Activated naive CD4-positive, alpha-beta T cell treated with anti-CD3 and anti-CD28 coated beads for 36 hours (primary cell): ENCODE data around the gene ACTL6A. TPM values are rescaled to one million over a fixed set of nuclear protein-coding genes. Genes with fewer than 3 reads are reported as not detected.

Experiments used
- CTCF ChIA-PET: fragments of 350-600 bp; sonication (Branson Sonifier 250); formaldehyde crosslinking; loops from one replicate; lab custom pipeline; 2021; ENCODE audit warnings: antibody characterized with exemption; lab: Charles Lee
- DNase-seq: peaks from one replicate; pipeline ENCODE4 v3.0.0-alpha.2; 2020
- H3K27ac Mint-ChIP-seq: one replicate; pipeline ENCODE4 v1.8.0; 2021; ENCODE audit warnings: mild to moderate bottlenecking, mixed read lengths
- H3K27me3 Mint-ChIP-seq: one replicate; pipeline ENCODE4 v1.8.0; 2021; ENCODE audit warnings: low read depth, mixed read lengths
- H3K36me3 Mint-ChIP-seq: one replicate; pipeline ENCODE4 v1.8.0; 2021; ENCODE audit warnings: low read depth, mixed read lengths
- H3K4me1 Mint-ChIP-seq: one replicate; pipeline ENCODE4 v1.8.0; 2021; ENCODE audit warnings: low read depth, mixed read lengths
- H3K4me3 Mint-ChIP-seq: one replicate; pipeline ENCODE4 v1.8.0; 2021; ENCODE audit warnings: mild to moderate bottlenecking, moderate library complexity, mixed read lengths
- H3K9me3 Mint-ChIP-seq: one replicate; pipeline ENCODE4 v1.8.0; 2021; ENCODE audit warnings: mixed read lengths
- intact Hi-C: fragments of 100-400 bp; cut with micrococcal nuclease; formaldehyde crosslinking; loops from one replicate; pipeline ENCODE4 v1.15.1; 2023
- total RNA-seq, 2 experiments: library from RNA; stranded (reverse); gene quantifications; one replicate each; pipeline ENCODE4 v1.2.3, GENCODE V29; 2021

The ACTL6A gene
- total RNA-seq, 2 experiments from 2014 or later = 89.2 to 90.0 TPM

GRCh38 chr3:179599531-179599930 lies 36.8 kb downstream of the ACTL6A start:
- Mint-ChIP-seq H3K4me1 (peaks cover 7% of the 10 kb centered on the region), H3K27ac (no peak overlapping the region), H3K27me3 (no peaks in the 10 kb centered on the region), H3K4me3 (no peak overlapping the region), H3K36me3 (peaks cover 16% of the 10 kb centered on the region), H3K9me3 (no peaks in the 10 kb centered on the region)
- intact Hi-C loops = no loop called here
- DNase-seq = no peak
- CTCF ChIA-PET = interaction anchor here (0.8 kb wide), 1 partner anchor 9 kb away, joined by 4 read pairs; no protein-coding TSS in a partner anchor

- peak overlapping the region; percentile 100 for H3K4me3 Mint-ChIP-seq
- H3K9me3 Mint-ChIP-seq = no peaks in the 10 kb centered on the region
- no peak for DNase-seq
- H3K36me3 Mint-ChIP-seq = peaks cover 20% of the 10 kb centered on the region
- H3K4me1 Mint-ChIP-seq = peaks cover 38% of the 10 kb centered on the region
- intact Hi-C loops = loop anchor here (10.0 kb wide), 1 partner anchor 1381 kb away; the partner anchor contains the start of gene DNAJC19
- no peaks in the 10 kb centered on the region for H3K27me3 Mint-ChIP-seq
- CTCF ChIA-PET = no interaction called here
- no peak overlapping the region for H3K27ac Mint-ChIP-seq
Measured at GRCh38 chr3:179603321-179603720, 40.6 kb downstream of the ACTL6A start.

GRCh38 chr3:179603831-179604230 lies 41.1 kb downstream of the ACTL6A start:
- no peak for DNase-seq
- H3K9me3 Mint-ChIP-seq = no peaks in the 10 kb centered on the region
- peak overlapping the region; percentile 99 for H3K27ac Mint-ChIP-seq
- H3K27me3 Mint-ChIP-seq = no peaks in the 10 kb centered on the region
- intact Hi-C loops = loop anchor here (1.0 to 10.0 kb wide), 8 partner anchors 42 to 1381 kb away; partner anchors contain the start of genes ACTL6A, DNAJC19, FXR1 and MFN1
- CTCF ChIA-PET = no interaction called here
- H3K36me3 Mint-ChIP-seq = peaks cover 17% of the 10 kb centered on the region
- H3K4me1 Mint-ChIP-seq = peaks cover 41% of the 10 kb centered on the region
- H3K4me3 Mint-ChIP-seq = peak overlapping the region; percentile 100

GRCh38 chr3:179604321-179605078 lies 41.8 kb downstream of the ACTL6A start, which contains the start of the genes MRPL47 and NDUFB5:
Gene MRPL47, minus strand, starts transcription at chr3:179604638. Its CDS starts 14 bp downstream, at chr3:179604624.
Gene NDUFB5, plus strand, starts transcription at chr3:179604794. Its CDS starts 22 bp downstream, at chr3:179604816.
- H3K4me3 Mint-ChIP-seq = peak within 1 kb of the TSS; percentile 100
- peaks cover 48% of the 10 kb centered on the region for H3K4me1 Mint-ChIP-seq
- intact Hi-C loops = loop anchor here (1.0 to 10.0 kb wide), 8 partner anchors 42 to 1380 kb away; partner anchors contain the start of genes ACTL6A, DNAJC19, FXR1 and MFN1
- peaks cover 19% of the 10 kb centered on the region for H3K36me3 Mint-ChIP-seq
- peak within 1 kb of the TSS; percentile 99 for H3K27ac Mint-ChIP-seq
- no peaks in the 10 kb centered on the region for H3K9me3 Mint-ChIP-seq
- peak; percentile 96 for DNase-seq
- H3K27me3 Mint-ChIP-seq = no peaks in the 10 kb centered on the region
- CTCF ChIA-PET = interaction anchor here (1.0 to 1.3 kb wide), 4 partner anchors 38 to 283 kb away, joined by 3 to 7 read pairs (median 4); no protein-coding TSS in a partner anchor

GRCh38 chr3:179606534-179607085 lies 43.9 kb downstream of the ACTL6A start:
- Mint-ChIP-seq H3K27me3 (no peaks in the 10 kb centered on the region), H3K4me3 (peak overlapping the region; percentile 4), H3K9me3 (no peaks in the 10 kb centered on the region), H3K4me1 (peaks cover 58% of the 10 kb centered on the region), H3K27ac (peak overlapping the region; percentile 61), H3K36me3 (peaks cover 17% of the 10 kb centered on the region)
- no peak for DNase-seq
- intact Hi-C loops = loop anchor here (10.0 kb wide), 1 partner anchor 1378 kb away; the partner anchor contains the start of gene DNAJC19
- CTCF ChIA-PET = interaction anchor here (0.6 kb wide), 1 partner anchor 43 kb away, joined by 3 read pairs; no protein-coding TSS in a partner anchor

- DNase-seq = peak; percentile 52
- H3K36me3 Mint-ChIP-seq = peaks cover 19% of the 10 kb centered on the region
- peak overlapping the region; percentile 58 for H3K4me3 Mint-ChIP-seq
- intact Hi-C loops = loop anchor here (1.0 to 10.0 kb wide), 6 partner anchors 35 to 1376 kb away; partner anchors contain the start of genes DNAJC19, PIK3CA and TTC14
- H3K27ac Mint-ChIP-seq = peak overlapping the region; percentile 90
- H3K9me3 Mint-ChIP-seq = no peaks in the 10 kb centered on the region
- no peaks in the 10 kb centered on the region for H3K27me3 Mint-ChIP-seq
- H3K4me1 Mint-ChIP-seq = peaks cover 52% of the 10 kb centered on the region
- CTCF ChIA-PET = interaction anchor here (0.9 kb wide), 1 partner anchor 35 kb away, joined by 3 read pairs; no protein-coding TSS in a partner anchor
Measured at GRCh38 chr3:179608931-179609720, 46.4 kb downstream of the ACTL6A start.

- peaks cover 16% of the 10 kb centered on the region for H3K36me3 Mint-ChIP-seq
- no peaks in the 10 kb centered on the region for H3K9me3 Mint-ChIP-seq
- intact Hi-C loops = no loop called here
- H3K4me3 Mint-ChIP-seq = no peak overlapping the region
- H3K27ac Mint-ChIP-seq = no peak overlapping the region
- H3K27me3 Mint-ChIP-seq = no peaks in the 10 kb centered on the region
- no peak for DNase-seq
- peaks cover 49% of the 10 kb centered on the region for H3K4me1 Mint-ChIP-seq
- CTCF ChIA-PET = no interaction called here
Measured at GRCh38 chr3:179610066-179610465, 47.3 kb downstream of the ACTL6A start.

- H3K9me3 Mint-ChIP-seq = no peaks in the 10 kb centered on the region
- H3K4me1 Mint-ChIP-seq = peaks cover 19% of the 10 kb centered on the region
- DNase-seq = no peak
- no peak overlapping the region for H3K27ac Mint-ChIP-seq
- CTCF ChIA-PET = no interaction called here
- H3K36me3 Mint-ChIP-seq = peaks cover 23% of the 10 kb centered on the region
- no peaks in the 10 kb centered on the region for H3K27me3 Mint-ChIP-seq
- intact Hi-C loops = no loop called here
- H3K4me3 Mint-ChIP-seq = no peak overlapping the region
Measured at GRCh38 chr3:179613807-179614206, 51.1 kb downstream of the ACTL6A start.

- Mint-ChIP-seq H3K9me3 (no peaks in the 10 kb centered on the region), H3K4me1 (peaks cover 6% of the 10 kb centered on the region), H3K36me3 (peaks cover 33% of the 10 kb centered on the region), H3K27ac (no peak overlapping the region), H3K4me3 (no peak overlapping the region), H3K27me3 (no peaks in the 10 kb centered on the region)
- no peak for DNase-seq
- CTCF ChIA-PET = interaction anchor here (0.7 to 1.2 kb wide), 2 partner anchors 34 to 1407 kb away, joined by 3 read pairs; no protein-coding TSS in a partner anchor
- intact Hi-C loops = no loop called here
Measured at GRCh38 chr3:179615458-179616173, 52.9 kb downstream of the ACTL6A start.

GRCh38 chr3:179622023-179622422 lies 59.3 kb downstream of the ACTL6A start:
- peaks cover 49% of the 10 kb centered on the region for H3K36me3 Mint-ChIP-seq
- no peak for DNase-seq
- H3K4me3 Mint-ChIP-seq = no peak overlapping the region
- CTCF ChIA-PET = no interaction called here
- H3K27ac Mint-ChIP-seq = no peak overlapping the region
- H3K27me3 Mint-ChIP-seq = no peaks in the 10 kb centered on the region
- intact Hi-C loops = no loop called here
- H3K9me3 Mint-ChIP-seq = no peaks in the 10 kb centered on the region
- H3K4me1 Mint-ChIP-seq = no peaks in the 10 kb centered on the region

GRCh38 chr3:179624451-179624850 lies 61.7 kb downstream of the ACTL6A start:
- Mint-ChIP-seq H3K4me1 (no peaks in the 10 kb centered on the region), H3K36me3 (peaks cover 38% of the 10 kb centered on the region), H3K27ac (no peak overlapping the region), H3K27me3 (no peaks in the 10 kb centered on the region), H3K4me3 (no peak overlapping the region), H3K9me3 (no peaks in the 10 kb centered on the region)
- no peak for DNase-seq
- intact Hi-C loops = no loop called here
- CTCF ChIA-PET = interaction anchor here (0.6 kb wide), 1 partner anchor 1433 kb away, joined by 3 read pairs; no protein-coding TSS in a partner anchor
